Retinal pigment epithelial cell (primary cell): Measurements from ENCODE around the gene PLPPR2.
"Not testable (repeated sequence)": the region's sequence is repeated elsewhere in the genome, so short reads cannot be mapped to it uniquely, and the experiment has no call there.

Source experiments
- DNase-seq: peaks from one replicate; pipeline ENCODE4 v3.0.0-alpha.2; 2010; ENCODE audit warnings: low read depth
- H3K4me3 ChIP-seq: 2 replicates; pipeline ENCODE4 v1.5.1; 2011; ENCODE audit warnings: mild to moderate bottlenecking, low read length, control low read depth, moderate library complexity
- TF ChIP-seq, protein P1 (sequence below): conservative IDR thresholded peaks from 2 replicates; pipeline ENCODE4 v1.5.1; 2011; ENCODE audit warnings: low read depth, low read length, control low read depth, inconsistent platforms

PLPPR2 gene

DNA sequence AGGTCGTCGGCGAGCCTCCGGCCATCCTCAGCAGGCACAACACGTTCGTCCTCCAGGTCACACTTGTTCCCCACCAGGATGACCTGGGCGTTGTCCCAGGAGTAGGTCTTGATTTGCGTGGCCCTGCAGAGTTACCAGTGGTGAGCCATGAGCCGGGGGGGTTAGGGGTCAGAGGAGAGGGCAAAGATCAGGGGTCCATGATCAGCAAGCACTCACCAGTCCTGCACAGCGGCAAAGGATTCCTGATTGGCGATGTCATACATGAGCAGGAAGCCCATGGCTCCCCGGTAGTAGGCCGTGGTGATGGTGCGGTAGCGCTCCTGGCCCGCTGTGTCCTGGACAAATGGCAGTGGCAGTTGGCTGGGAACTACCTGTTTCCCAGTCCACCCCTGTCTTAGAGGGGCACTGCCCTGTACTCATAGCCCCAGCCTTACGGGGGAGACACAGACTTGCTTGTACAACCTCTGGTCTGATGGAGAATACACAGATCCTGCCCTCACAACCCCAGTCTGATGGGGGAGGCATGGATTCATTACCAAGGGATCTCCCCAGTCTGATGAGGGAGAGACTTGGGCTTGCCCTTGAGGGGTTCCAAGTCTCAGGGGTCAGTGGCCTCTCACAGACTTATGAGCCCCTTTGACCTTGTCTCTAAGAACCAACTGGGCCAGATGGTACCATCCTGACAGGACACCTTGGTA is 19.6 kb upstream of the PLPPR2 start:
- TF ChIP-seq, protein P1, sequence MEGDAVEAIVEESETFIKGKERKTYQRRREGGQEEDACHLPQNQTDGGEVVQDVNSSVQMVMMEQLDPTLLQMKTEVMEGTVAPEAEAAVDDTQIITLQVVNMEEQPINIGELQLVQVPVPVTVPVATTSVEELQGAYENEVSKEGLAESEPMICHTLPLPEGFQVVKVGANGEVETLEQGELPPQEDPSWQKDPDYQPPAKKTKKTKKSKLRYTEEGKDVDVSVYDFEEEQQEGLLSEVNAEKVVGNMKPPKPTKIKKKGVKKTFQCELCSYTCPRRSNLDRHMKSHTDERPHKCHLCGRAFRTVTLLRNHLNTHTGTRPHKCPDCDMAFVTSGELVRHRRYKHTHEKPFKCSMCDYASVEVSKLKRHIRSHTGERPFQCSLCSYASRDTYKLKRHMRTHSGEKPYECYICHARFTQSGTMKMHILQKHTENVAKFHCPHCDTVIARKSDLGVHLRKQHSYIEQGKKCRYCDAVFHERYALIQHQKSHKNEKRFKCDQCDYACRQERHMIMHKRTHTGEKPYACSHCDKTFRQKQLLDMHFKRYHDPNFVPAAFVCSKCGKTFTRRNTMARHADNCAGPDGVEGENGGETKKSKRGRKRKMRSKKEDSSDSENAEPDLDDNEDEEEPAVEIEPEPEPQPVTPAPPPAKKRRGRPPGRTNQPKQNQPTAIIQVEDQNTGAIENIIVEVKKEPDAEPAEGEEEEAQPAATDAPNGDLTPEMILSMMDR = no peak
- no peak overlapping the region for H3K4me3 ChIP-seq
- no peak for DNase-seq

DNA sequence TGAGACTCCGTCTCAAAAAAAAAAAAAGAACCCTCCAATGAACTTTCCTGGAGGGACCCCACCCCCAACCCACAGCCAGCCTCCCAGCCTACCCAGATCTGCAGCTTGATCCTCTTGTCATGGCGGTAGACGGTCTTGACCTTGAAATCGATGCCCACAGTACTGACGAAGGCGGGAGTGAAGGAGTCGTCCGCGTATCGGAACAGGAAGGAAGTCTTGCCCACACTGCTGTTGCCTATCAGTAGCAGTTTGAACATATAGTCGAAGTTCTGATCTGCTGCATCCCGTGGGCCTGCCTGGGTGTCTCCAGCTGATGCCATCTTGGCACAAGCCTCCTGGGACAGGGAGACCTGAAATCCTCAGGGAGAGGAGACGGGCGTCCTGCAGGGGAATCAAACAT is 18.2 kb upstream of the PLPPR2 start:
- no peak overlapping the region for H3K4me3 ChIP-seq
- DNase-seq = no peak
- TF ChIP-seq, protein P1 = no peak

GRCh38 chr19:11338121-11338520 is 17.1 kb upstream of the PLPPR2 start:
- TF ChIP-seq, protein P1 = no peak
- no peak overlapping the region for H3K4me3 ChIP-seq
- no peak for DNase-seq

DNA sequence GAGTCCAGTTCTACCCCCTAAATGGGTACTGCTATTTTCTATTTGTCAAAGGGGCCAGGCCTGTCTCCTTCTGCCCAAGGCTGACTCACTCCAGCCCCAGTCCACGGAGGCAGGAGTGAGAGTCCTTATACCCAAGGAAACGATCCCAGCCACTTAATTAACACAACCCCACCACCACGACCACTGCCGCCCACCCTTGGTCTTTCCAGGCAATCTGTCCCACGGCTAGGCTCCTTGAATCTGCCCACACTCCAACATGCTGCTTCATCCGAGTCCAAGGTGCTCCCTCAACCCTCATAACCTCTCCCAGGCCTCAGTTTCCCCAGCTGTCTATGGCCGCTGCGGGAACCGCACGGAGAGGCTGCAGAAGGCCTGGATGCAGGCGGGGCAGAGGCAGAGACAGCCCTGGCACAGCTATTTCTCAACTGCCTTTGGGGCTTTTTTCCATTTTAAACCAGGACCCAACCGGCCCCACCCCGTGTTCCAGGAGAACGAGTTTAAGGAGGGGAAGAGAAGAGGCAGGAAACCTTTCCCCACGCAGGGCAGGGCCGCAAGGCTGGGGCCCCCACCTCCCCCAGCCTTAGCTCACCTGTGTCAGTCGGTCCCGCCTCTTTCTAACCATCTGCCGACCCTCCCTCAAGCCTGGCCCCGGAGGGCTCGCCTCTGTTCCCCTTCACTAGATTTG is 16.5 kb upstream of the PLPPR2 start:
- TF ChIP-seq, protein P1 = no peak
- no peak for DNase-seq

GRCh38 chr19:11339254-11340098 is 15.8 kb upstream of the PLPPR2 start, which contains the start of gene RAB3D:
RAB3D (minus strand) TSS chr19:11339657; CDS start chr19:11337399, 2,258 bp downstream.
- H3K4me3 ChIP-seq = peak within 1 kb of the TSS; percentile 55
- DNase-seq = no peak
- TF ChIP-seq, protein P1 = no peak

More for the DNA sequence above, 16.5 kb upstream of the PLPPR2 start:
- H3K4me3 ChIP-seq = peak overlapping the region; percentile 55

- not testable (repeated sequence) for DNase-seq, H3K4me3 ChIP-seq
These were observed 15.1 kb upstream of the PLPPR2 start for GRCh38 chr19:11340099-11340467.

DNA sequence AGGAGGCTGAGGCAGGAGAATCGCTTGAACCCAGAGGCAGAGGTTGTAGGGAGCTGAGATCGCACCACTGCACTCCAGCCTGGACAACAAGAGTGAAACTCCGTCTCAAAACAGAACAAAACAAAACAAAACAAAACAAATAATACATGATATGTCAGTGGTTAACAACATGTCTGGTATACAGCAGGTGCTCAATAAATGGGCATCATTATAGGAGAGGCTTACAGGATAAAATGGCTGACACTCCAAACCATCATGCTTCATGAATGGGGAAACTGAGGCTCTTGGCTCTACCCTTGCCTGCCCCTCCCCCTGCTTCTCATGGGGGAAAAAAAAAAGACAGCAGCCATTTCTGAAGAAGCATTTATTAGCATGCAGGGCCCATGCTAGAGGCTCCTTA is 12.8 kb upstream of the PLPPR2 start:
- no peak overlapping the region for H3K4me3 ChIP-seq
- DNase-seq = no peak
- TF ChIP-seq, protein P1 = no peak
